Activated CD4-positive, CD25-positive, alpha-beta regulatory T cell (primary cell): ENCODE results near the gene ADAMTS8.

ENCODE experiments used
- DNase-seq, 4 experiments: peaks; one replicate each; lab custom pipeline; 2025; lab: John Stamatoyannopoulos, UW

The ADAMTS8 gene

GRCh38 chr11:130428316-130429119 lies at the start of gene ADAMTS8:
ADAMTS8 (minus strand) TSS chr11:130428609; CDS start chr11:130428286, 323 bp downstream.
- no peak for DNase-seq

GRCh38 chr11:130477586-130478203 lies 49.3 kb upstream of the ADAMTS8 start:
- DNase-seq, result no peak

GRCh38 chr11:130476922-130477491 lies 48.6 kb upstream of the ADAMTS8 start:
- no peak for DNase-seq

- DNase-seq, result no peak
These were observed 48.0 kb upstream of the ADAMTS8 start for GRCh38 chr11:130476200-130476921.

GRCh38 chr11:130475426-130476053 lies 47.1 kb upstream of the ADAMTS8 start:
- DNase-seq, result no peak

GRCh38 chr11:130474637-130475400 lies 46.4 kb upstream of the ADAMTS8 start:
- DNase-seq, result no peak

GRCh38 chr11:130473795-130474377 lies 45.5 kb upstream of the ADAMTS8 start:
- no peak for DNase-seq

GRCh38 chr11:130473056-130473794 lies 44.8 kb upstream of the ADAMTS8 start:
- DNase-seq, result no peak

- no peak for DNase-seq
These were observed 44.1 kb upstream of the ADAMTS8 start for GRCh38 chr11:130472434-130472961.

- no peak for DNase-seq
These were observed 43.5 kb upstream of the ADAMTS8 start for GRCh38 chr11:130471731-130472433.

GRCh38 chr11:130470832-130471706 lies 42.7 kb upstream of the ADAMTS8 start:
- no peak for DNase-seq

GRCh38 chr11:130469181-130469580 lies 40.8 kb upstream of the ADAMTS8 start:
- no peak for DNase-seq

GRCh38 chr11:130467116-130467900 lies 38.9 kb upstream of the ADAMTS8 start:
- no peak for DNase-seq

- DNase-seq, result no peak
These were observed 36.9 kb upstream of the ADAMTS8 start for GRCh38 chr11:130465263-130465662.

- DNase-seq, result no peak
These were observed 35.9 kb upstream of the ADAMTS8 start for GRCh38 chr11:130464291-130464812.

- no peak for DNase-seq
These were observed 34.5 kb upstream of the ADAMTS8 start for GRCh38 chr11:130462931-130463330.
